Measurements from ENCODE around the gene SAP30L.

SAP30L gene

DNA sequence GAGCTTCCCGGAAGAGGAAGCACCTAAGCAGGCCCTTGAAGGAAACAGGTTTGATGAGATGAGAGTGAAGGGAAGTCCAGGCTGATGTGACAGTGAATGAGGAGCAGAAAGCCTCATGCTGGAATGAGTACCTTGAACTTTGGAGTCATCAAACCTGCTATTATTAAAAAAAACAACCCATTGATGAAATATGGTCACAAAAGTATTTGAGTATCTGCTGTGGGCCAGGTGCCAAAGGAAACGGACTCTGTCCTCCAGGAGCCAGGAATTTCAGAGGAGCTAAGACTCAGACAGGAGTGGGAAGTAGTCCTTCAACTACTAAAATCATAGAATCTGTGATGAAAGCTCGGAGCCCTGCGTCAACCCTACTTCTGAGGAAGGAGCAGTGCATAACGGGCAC is 20.4 kb downstream of the SAP30L start:
- no peak for DNase-seq

DNA sequence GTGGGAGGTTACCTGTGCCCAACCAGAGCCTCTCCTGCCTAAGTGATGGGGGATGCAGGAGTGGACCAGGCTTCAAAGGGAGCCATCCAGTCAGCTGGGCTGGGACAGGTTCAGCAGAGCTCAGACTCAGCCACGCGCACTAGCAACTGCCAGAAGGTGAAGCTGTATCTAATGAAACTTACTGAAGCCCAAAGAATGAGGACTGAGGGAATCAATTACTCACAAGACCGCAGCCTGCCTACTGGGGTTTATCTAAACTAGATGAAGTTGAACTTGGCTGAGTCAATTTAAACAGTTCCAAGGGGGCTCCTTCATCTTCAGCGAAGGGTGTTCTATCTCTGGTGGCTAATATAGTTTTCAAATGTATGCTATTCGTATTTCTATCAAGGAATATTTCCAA is 20.9 kb downstream of the SAP30L start:
- no peak for DNase-seq

DNA sequence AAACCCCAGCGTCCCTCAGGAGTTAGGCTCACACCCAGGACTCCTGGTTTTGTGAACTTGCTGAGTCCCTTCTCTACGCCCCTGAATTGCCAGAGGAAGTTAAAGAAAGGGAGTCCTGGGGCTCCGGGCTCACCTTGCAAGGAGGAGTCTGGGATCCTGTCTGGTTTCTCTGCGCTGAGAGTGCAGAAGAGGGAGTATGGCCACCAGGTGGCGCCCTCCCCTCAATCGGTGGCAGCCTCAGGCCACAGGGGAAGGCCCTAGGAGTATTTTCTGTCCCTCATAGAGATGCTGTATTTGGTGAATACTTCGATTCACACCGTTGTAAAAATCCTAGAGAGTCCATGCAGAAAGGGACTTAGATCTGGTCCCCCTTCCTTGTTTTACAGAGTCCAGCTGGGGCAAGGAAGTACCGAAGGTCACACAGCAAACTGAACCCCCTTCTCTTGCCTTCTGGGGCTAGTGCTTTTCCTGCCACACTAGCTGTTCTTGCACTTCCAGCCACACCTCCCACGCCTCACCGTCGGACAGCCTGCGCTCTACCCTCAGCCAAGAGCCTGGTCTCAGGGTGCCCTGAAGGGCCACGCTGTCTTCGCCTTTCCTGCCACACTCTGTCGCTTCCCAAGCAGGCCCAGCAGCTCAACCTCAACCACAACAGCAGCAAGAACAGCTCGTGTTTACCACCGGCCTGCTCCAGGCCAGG is 22.0 kb downstream of the SAP30L start:
- DNase-seq, result peak; percentile 53 to 82

DNA sequence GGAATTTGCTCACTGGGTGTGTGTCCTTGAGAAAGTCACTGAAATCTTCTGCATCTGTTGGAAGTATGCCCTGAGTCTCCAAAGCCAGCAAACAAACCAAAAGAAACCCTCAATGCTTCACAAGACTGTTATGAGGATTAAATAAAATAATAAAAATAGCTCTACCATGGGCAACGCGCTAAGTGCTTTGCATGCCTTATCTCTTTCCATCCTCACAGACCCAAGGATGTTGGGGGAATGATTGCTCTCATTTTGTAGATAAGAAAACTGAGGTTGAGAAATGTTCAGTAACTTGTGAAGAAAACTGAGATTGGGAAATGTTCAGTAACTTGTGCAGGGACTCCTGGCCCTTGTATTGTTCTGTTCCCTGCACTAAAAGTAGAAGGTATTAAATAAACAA is 24.3 kb downstream of the SAP30L start:
- no peak for DNase-seq

DNA sequence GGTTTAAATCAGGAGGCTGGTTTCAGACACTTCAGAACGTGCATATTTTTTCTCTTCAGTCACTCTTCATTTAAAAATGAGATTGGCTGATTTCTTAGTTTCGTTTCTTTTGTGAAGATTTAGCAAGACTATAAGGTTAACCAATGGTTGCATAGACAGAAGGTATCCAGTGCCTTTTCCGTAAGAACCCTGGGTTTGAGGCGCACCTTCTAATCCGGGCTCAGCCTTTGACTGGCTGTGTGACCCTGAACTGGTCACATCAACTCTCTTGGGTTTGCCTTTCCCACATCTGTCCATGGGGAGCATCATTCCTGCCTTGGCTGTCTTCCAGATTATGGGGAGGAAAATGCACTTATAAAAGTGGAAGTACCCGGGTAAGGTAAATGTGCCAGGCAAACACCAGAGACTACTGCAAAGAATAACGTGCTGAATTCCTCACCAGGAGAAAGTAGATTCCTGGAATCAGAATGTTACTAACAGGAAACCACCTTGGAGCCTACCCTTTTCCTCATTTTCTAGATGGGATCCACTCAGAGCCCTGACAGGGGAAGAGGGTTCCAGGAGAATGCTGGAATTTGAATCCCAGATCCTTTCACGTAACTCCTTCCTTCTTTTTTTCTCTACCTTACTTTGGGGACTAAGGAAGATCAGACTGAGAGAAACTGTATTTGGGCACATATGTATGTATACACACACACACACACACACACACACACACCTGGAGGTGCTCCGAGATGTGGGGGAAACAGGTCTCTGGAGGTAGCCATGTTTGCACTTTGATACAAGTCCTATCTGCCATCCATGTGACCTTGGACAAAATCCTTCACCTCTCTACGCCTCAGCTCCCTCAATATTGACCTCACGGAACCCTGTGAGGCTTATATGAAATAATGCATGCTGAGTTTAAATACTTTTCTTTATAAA is 25.4 kb downstream of the SAP30L start:
- no peak for DNase-seq

DNA sequence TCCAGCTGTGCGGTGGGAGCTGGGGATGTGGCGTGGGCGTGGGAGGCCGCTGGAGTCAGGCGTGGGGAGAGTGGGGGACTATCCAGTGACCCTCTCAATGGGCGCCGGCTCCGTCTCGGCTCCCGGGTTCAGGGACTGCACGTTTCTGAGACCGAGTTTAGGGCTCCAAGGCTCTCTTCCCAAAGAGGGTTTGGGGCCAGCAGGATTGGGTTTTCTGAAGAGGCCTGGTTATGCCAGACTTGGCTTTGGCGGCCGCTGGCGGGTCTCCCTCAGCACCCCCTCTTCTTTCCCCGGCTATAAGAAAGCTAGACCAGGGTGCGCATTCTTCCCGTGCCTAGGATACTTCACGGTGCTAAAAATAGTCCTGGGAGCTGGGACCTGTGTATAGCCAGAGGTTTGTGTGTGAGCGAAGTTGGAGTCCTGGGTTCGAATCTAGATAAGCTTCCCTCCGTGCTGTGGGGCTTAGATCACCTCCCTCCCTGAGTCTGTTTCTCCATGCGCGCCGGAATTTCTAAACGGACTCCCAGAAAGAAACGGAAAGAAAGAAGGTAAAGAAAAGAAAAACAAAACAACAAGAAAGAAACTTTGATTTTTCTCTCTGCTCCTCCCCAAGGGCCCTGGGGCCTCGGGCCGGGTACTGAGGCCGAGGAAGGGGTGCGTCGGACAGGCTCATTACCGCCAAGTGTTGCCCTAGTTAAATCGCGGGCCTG is 27.2 kb downstream of the SAP30L start:
- DNase-seq, result no peak

DNA sequence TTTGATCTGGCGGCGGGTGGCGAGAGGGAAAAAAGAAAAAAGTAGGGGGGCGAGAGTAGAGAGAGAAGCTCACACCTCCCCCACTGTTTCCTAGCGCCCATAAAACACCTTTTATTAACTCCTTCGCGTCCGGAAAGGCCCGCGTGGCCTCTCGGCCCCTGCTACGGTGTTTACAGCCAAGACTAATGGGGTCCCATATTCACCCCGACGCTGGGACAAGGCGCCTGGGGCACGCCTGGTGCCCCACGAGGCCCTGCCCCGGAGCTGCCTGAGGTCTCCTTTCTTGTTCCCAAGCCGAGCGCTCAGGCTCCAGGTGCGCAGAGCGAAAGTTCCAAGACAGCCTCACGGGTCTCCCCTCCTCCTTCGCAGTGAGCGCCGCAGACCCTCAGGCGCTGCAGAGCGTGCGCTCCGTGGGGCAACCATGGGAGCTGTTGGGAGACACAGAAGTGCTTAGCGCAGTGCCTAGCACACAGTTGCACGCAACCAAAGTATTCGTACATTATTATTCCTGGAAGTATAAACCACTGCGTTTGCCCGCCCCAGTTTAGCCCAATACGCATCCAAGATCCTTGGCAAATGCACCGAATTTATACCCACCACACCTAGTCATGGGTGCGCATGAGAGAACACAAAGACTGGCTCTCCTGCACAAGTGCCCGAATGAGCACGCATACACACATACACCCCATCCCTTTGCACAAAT is 27.9 kb downstream of the SAP30L start:
- no peak for DNase-seq

DNA sequence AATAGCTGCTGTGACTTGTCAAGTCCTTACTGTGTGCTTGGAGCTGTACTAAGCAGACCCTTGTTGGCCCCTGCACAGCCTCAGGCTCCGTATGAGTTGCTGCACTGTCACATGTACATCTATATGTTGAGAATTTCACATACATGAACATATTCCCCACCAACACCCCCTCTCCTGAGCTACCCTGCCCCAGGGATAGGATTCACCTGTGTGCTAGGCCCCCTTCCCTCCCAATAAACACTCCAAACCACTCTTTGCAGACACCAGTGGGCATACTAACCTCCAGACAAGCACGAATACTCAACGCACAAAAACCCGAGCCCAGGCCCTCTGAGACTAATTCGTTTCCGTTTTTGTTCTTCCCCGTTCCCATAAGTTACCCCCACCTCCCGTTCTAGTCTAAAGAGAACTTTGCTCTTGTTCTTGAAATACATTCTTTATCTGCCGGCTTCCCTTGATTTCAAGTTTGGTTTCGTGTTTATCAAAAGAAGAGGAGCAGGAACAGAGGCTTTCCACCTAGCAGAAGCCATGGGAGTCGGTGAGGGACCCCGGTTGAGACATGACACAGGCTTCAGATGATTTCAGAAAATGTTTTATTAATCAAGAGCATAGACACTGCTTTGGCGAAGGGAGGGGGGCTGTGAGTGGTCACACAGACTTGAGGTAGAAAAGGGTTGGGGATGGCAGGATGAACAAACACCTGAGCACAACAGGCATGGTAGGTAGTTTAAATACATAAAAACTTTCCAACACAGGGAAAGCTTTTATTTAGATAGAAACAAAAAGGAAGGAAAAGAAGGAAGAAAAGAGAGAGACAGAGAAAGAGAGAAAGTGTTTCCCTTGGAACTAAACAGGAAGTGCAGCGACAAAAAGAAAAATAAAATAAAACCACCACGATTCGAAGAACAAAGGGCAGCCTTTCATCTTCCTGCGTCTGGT is 28.9 kb downstream of the SAP30L start:
- no peak for DNase-seq

DNA sequence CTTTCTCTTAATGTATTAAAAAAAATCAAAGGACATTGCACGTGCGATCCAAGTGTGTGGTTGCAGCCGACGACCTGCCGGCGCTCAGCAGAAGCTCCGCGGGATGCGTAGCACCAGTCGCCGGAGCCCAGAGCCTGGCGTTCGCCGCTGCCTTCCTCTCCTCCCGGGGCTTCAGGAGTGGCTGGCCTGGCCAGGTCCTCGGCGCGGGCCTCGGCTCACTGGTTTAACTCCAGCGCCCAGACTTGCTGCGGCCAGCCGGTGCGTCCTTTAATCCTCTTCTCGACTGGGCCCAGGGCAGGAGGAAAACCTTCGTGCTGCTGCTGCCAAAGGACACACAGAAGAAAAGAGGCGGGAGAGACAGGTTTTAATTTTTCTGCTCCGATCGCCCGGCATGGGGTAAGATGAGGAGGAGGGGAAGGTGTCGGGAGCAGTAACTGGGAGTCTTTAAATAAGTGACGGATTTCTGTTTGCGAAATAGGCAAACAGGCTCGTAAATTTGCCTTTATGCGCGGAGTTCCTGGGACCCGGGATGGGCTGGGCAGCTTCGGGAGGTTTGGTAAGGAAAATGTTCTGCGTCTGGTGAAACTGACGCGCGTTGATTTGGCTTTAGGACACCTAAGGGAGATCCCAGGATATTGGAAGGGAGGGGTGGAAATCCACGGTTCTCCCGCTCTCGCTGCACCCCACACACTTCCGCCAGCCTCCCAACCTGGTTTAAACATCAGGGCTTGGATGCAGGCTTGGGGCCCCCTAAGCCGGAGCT is 30.0 kb downstream of the SAP30L start:
- no peak for DNase-seq

DNA sequence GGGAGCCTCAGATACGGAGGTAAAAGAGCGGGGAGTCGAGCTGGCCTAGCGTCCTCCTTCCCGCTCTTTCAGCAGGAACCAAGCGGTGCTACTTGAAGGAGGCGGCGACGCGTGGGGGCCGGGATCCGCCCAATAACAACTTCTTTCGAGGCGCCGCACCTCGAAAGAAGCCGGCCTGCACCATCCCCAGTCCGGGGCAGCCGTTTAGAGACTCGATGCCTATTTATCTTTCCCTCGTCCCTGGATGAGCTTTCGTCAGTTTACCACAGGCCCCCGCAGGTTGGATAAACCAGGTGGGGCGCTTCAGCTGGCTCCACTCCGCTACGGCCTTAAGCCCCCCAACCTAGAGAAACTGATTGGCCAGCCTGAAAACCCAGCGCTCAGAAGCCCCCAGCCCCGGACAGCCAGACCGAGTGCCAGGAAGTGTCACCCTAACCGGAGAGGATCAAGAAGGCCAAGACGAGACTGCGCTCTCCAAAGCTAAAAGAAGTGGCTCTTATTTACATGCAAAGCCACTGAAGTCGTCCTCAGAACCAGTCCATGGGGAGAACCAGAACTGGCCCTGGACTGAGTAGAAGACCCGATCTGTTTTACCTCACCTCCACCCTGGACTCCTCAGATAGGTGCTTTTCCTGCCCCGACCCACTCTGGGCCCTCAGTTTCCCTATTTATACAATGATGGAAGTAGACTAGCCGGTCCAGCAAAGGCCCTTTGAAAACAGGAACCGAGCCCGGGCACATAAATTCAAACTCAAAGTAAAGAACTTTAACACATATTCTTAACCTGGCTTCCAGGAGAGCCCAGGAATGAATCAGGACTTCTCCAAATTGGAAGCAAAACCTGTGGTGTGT is 30.8 kb downstream of the SAP30L start:
- no peak for DNase-seq

DNA sequence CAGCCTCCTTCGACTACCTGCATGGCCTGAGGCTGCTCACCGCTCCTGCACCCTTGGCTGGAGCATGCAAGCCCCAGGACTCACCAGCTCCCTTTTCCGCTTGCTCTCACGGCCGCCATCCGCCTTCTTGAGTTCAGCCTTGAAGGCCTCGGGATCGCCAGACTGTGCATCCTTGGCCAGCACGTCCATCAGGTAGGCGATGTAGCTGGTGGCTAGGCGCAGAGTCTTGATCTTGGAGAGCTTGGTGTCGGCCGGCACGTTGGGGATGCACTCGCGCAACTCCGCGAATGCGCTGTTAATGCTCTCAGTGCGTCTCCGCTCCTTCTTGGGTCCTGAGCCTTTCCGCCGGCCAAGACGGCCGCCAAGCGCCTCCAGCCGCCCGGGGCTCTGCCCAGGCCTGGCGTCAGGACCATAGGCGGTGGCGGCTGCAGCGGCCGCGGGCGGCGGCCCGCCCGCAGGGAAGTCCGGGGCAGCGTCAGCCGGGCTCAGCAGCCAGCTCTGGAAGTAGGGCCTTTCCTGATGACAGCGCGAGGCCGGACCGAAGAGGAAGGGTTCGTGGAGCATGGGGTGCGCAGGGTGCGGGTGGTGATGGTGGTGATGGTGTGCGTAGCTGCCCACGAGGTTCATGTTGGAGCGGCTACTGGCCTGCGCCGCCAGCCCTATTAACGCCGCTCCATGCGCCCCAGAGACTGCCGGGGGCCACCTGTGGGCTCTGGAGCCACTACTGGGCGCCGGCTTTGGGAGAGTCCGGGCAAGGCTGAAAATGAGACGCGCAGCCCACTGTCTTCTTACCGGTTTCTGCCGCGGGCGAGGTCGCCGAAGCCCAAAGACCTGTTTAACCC is 31.8 kb downstream of the SAP30L start:
- DNase-seq, result no peak

DNA sequence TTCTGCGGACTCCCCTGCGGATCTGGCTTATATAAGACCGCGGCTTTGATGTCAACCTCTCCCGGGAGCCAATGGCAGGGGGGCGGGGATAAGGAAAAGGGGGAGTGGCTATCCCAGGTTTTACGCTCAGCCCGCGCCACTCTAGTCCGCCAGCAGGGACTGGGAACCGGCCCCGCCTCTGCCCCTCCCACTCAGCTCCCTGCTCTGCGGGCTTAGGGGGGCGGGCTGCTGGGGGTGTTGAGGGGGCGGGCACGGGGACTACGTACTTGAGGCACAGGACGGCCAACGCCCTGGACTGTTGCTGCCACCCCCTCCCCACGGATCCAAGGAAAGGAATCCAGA is 32.4 kb downstream of the SAP30L start, which contains the start of gene HAND1:
Gene HAND1 (minus strand): TSS at position 4 of the 342 bp plus-strand sequence. CDS start 219 bp downstream, outside the sequence.
- no peak for DNase-seq

DNA sequence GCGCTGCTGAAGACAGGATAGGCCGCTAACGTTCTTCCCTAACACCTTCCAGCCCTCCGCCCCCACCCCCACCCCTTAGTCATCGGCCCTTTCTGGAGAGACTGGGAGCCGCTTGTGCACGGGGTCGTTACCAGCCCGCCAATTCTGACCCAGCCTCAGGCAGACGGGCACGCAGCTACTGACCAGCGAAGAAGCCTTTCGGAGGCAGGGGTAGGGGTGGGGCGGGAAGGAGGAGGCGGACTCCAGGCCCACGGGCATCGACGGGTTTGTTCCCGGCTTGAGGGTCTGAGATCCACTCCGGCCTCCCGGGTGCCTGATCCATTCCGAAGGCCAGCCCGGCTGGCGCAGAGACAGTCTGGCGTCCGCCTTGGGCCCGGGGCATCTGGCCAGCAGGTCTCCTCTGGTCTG is 33.0 kb downstream of the SAP30L start:
- DNase-seq, result no peak

DNA sequence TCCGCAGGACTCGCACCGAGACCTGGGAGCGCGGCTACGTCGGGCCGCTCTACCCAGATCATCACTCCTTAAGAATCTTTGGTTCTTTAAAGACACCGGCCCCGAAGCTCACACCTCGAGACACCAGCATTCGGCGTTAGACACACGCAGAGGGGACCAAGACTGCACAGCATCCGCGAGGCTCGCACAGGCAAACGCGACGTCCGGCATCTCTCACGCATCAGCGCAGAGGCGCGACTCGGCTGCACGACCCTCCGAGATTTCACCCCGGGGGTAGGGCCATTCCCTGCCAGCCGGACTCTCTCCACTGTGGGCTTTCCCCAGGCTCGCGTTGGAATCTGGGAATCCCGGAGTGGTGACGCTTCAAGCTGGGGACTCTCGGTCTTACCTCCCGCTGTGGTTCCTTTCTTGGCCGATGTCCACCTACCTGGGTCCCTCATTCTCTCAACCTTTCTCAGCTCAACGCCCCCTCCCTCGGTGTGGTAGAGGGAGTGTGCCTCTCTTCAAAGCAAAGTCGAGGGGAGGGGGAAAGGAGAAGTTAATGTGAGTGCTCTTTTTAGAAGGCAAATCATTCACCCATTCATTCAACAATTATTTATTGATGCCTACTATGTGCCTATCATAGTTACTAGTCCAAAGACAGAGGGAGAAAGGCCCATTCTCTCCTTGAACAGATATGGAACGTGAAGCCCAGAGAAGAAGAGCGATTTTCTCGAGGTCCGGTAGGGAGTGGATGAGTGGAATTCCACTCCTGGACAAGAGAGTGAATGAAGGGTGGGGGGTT is 33.6 kb downstream of the SAP30L start:
- DNase-seq, result no peak

DNA sequence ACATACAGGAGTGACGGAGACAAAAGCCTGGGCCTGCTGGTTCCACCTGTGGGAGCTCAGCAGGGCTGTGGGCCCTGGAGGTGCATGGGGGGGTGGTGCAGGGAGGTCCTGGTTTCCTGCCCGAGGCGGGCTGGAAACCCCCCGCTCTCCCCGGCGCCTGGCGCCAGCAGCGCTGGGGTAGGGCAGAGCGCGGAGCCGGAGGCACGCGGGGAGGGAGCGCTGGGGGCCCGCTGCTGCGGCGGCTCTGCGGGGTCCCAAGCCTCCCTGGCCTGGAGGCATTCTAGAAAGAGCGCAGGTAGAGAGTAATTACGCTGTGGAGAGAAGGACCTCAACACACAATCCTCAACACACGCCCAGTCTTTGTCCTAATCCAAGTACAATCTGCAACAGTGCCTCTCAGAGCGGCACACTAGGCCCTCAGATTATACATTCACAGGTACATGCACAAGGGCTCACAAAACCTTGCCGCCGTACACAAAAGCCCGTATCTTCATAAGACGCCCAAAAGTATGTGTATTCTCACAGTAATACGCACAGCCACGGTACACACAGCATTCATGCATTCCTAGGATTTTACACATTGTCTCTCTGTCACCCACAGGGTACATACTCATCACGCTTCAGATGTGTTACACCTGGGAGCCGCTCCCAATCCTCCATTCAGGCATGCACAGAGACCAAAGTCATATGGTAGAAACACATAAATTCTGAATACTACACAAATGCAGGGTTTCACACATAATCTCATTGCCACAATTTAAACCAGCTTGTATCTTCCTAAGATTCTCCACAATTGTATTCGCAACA is 34.4 kb downstream of the SAP30L start:
- DNase-seq, result no peak

DNA sequence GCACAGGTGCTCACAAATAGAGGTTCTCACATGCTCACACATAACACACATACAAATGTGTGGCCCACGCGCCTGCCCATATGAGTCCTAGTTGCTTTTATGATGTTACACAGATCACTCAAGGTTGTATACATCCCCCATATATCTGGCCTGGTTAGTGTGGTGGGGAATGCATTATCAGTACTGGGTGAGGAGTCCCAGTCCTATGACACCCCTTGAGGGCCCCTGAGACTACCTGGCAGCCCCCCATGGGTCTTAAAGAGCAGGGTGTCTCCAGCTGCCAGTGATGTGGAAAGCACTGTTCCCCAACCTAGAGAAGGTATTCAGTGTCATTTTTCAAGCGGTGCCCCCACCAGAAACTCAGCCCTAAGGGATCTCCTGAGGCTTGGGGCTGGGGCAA is 35.0 kb downstream of the SAP30L start:
- no peak for DNase-seq
